Activated CD4-positive, alpha-beta T cell treated with anti-CD3 and anti-CD28 coated beads, Interleukin-2, amount 50 U/mL, for 16 hours (primary cell): ENCODE results near the gene SETD3.
"Not testable (repeated sequence)": the region's sequence is repeated elsewhere in the genome, so short reads cannot be mapped to it uniquely, and the experiment has no call there.

Experiments
- DNase-seq: peaks from one replicate; pipeline ENCODE4 v3.0.0-alpha.2; 2020

SETD3 gene

GRCh38 chr14:99354166-99354875 is 126.3 kb downstream of the SETD3 start:
- DNase-seq: no peak

GRCh38 chr14:99352688-99353280 is 127.9 kb downstream of the SETD3 start:
- no peak for DNase-seq

GRCh38 chr14:99351166-99352007 is 129.3 kb downstream of the SETD3 start:
- DNase-seq: no peak

GRCh38 chr14:99350751-99351150 is 129.9 kb downstream of the SETD3 start:
- DNase-seq: no peak

DNA sequence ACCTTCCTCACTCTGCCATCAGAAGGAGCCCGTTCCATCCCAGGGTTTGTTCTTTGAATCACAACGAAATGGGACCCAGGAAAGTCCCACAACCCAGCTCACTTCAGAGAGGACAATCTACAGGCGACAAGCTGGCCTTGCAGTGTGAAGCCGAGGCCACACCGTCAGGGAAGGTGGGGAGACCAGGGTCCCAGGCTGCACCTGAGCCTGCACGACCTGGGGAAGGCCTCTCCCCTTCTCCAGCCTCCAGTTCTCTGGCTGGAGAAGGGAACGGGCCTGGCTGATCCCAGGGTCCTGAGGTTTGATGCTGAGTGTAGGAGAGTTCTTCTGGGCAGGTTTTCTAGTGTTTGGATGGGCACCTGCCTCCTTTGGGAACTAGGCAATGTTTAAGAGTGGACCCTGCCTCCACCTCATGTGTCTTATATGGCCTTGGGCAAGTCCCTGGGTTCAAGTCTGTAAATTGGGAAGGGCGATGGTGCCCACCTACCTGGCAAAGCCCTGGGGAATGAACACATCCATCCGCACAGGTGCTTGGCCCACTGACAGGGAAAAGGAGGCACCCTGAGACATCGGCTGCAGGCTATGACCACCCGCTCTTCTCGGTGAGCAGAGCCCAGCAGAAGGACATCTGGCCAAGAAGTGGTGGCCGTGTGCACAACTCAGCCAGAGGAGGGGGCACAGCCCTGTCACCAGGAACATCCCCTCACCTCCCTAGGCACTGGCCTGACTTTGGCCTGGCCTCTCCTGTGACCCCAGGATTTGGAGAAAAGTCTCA is 130.8 kb downstream of the SETD3 start:
- no peak for DNase-seq

DNA sequence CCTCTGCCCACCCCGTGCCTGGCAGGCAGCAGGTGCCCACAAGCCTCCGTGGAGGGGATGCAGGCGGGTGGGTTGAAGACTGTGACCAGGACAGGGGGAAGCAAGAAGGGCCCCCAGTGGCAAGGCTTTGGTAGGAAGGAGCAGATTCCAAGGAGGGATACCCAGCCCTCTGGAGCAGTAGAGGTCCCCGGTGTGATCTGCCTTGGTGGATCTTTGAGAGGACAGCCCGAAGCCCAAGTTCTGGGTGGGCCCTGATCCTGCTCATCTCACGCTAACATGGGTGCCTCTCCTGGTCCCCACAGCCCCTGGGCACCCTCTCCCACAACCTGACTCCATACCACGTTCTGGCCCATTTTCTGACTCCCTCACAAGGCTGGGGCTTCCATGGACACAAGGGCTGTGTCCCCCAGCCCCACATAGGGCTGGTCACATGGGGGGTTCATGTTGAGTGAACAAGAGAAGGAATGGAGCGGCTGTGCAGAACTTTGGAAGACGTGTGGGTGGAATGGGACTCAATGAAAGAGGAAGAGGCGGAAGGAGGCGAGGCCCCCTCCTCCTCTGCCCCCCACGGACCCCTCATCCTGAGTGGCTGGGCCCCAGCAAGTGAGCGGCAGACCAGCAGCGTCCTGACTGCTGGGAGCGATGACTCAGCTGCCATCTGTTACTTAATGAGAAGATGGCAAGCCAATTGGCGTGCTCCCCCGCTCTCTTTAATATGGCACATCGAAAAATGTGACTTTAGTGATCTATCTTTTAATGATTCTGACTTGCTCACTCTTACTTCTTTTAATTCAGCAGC is 131.6 kb downstream of the SETD3 start:
- DNase-seq: no peak

- not testable (repeated sequence) for DNase-seq
Measured at GRCh38 chr14:99348231-99348630, 132.4 kb downstream of the SETD3 start.
